ENCODE data around the gene MRAS.

- no peak for TF ChIP-seq POLR2A (IDR thresholded peaks at IDR 0.05; ENCODE audit: low read length)
- TF ChIP-seq GATA1 (IDR thresholded peaks at IDR 0.05; ENCODE audit: low read depth, low read length): no peak
Measured at GRCh38 chr3:138373736-138374094, 25.3 kb downstream of the MRAS start.

All from erythroblast (primary cell).